Effector memory CD4-positive, alpha-beta T cell (primary cell): Measurements from ENCODE around the gene INTS15.

Experiments
- DNase-seq, 3 donors: peaks; one replicate each; pipeline ENCODE4 v3.0.0-alpha.2; 2020
- H3K27ac ChIP-seq: 2 replicates; pipeline ENCODE4 v1.7.0; 2013; ENCODE audit warnings: mild to moderate bottlenecking, low read length, moderate library complexity; ENCODE audit not compliant: insufficient read depth, poor library complexity, severe bottlenecking
- H3K27me3 ChIP-seq: replicated peaks from 2 replicates; pipeline ENCODE4 v1.7.0; 2013; ENCODE audit warnings: mild to moderate bottlenecking, low read length; ENCODE audit not compliant: insufficient read depth, control insufficient read depth, poor library complexity, severe bottlenecking
- H3K36me3 ChIP-seq: 2 replicates; pipeline ENCODE4 v1.7.0; 2013; ENCODE audit warnings: mild to moderate bottlenecking, low read length, moderate library complexity; ENCODE audit not compliant: control insufficient read depth, insufficient read depth
- H3K4me1 ChIP-seq: 2 replicates; pipeline ENCODE4 v1.7.0; 2013; ENCODE audit warnings: low read length, mild to moderate bottlenecking; ENCODE audit not compliant: control insufficient read depth, insufficient read depth, poor library complexity, severe bottlenecking
- H3K4me3 ChIP-seq: 2 replicates; pipeline ENCODE4 v1.7.0; 2013; ENCODE audit warnings: low read length, low read depth, mild to moderate bottlenecking; ENCODE audit not compliant: insufficient read depth, poor library complexity, severe bottlenecking
- H3K9me3 ChIP-seq: 2 replicates; pipeline ENCODE4 v1.7.0; 2013; ENCODE audit warnings: mild to moderate bottlenecking, low read length, moderate library complexity; ENCODE audit not compliant: control insufficient read depth

The INTS15 gene

DNA sequence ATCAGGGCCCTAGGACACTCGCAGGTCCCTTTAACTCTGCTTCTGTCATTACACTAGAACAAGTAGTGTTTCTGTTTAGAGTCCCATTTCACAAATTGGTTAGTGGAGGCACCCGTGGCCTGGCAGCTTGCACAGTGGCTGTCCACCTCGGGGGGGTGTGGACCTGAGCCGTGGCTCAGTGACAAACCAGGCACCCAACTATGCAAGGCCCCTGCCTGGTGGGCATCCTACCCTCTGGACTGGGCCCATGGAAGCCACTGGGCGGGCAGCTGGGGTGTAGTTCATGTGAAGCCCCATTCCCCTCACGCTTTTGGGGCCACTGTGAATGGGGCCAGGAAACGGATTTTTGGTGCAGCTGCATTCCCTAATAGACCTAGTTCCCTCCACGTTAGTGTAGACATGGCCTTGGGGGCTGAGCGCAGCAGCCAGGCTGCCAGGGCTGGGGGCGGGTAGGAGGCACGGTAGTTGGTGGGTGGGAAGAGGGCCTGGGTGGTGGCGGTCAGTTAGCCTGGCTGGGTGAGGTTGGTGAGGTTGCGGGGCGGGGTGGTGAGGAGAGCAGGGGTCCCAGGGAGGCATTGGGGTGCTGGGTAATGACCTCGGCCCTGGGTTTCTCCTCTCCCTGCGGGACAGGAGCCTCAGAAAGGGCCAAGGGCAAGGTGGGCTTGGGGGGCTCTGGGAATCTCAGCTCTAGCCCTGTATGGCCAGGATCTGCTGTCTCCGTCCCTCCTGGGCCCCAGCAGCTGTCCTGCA lies 66.0 kb downstream of the INTS15 start:
- H3K9me3 ChIP-seq: no peaks in the 10 kb centered on the region
- H3K4me3 ChIP-seq: no peak overlapping the region
- H3K27ac ChIP-seq: no peak overlapping the region
- peaks cover 29% of the 10 kb centered on the region for H3K36me3 ChIP-seq
- DNase-seq: no peak
- no peaks in the 10 kb centered on the region for H3K4me1 ChIP-seq
- no peaks in the 10 kb centered on the region for H3K27me3 ChIP-seq

DNA sequence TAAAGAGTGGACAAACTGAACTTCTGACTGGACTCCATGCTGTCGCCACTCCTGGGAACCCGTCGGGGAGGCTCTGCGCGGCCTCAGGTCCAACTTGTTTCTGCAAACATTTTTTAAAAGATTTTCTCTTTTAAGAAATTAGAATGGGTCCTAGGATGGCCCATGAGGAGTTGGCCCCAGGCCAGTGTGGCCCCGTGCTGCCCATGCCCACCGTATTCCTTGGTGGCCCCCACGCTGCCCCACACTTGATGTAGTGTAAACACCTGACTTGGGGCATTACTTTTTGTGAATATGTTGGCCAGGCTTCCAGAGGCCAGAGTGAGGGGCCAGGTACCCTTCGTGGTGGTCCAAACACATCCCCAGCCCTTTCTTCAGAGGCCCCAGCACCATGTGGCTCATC lies 66.6 kb downstream of the INTS15 start:
- Histone ChIP-seq H3K36me3 (peaks cover 23% of the 10 kb centered on the region), H3K4me1 (no peaks in the 10 kb centered on the region), H3K4me3 (no peak overlapping the region), H3K27ac (no peak overlapping the region), H3K9me3 (no peaks in the 10 kb centered on the region), H3K27me3 (no peaks in the 10 kb centered on the region)
- no peak for DNase-seq
